DMS 273 (cell line): ENCODE results near the gene RHOB.

Source experiments
- DNase-seq: peaks from one replicate; lab custom pipeline; 2025; ENCODE audit not compliant: unreplicated experiment; lab: John Stamatoyannopoulos, UW

The RHOB gene

GRCh38 chr2:20436716-20437470, 10.0 kb upstream of the RHOB start:
- DNase-seq = no peak

GRCh38 chr2:20438334-20439192, 8.3 kb upstream of the RHOB start:
- DNase-seq = no peak

GRCh38 chr2:20439193-20439475, 7.7 kb upstream of the RHOB start:
- DNase-seq = no peak

GRCh38 chr2:20439503-20439902, 7.4 kb upstream of the RHOB start:
- DNase-seq = no peak

GRCh38 chr2:20440001-20440560, 6.8 kb upstream of the RHOB start:
- no peak for DNase-seq

GRCh38 chr2:20443276-20443920, 3.5 kb upstream of the RHOB start:
- DNase-seq = peak; percentile 72

GRCh38 chr2:20444101-20444992, 2.5 kb upstream of the RHOB start:
- peak; percentile 64 for DNase-seq

- no peak for DNase-seq
These were observed 1.6 kb upstream of the RHOB start for GRCh38 chr2:20444993-20445910.

GRCh38 chr2:20446255-20446916, 488 bp upstream of the RHOB start:
- no peak for DNase-seq

- peak; percentile 68 for DNase-seq
These were observed 767 bp downstream of the RHOB start for GRCh38 chr2:20447437-20448245.

GRCh38 chr2:20448246-20448976, 1.5 kb downstream of the RHOB start:
- DNase-seq = peak; percentile 55

- DNase-seq = no peak
These were observed 2.1 kb downstream of the RHOB start for GRCh38 chr2:20448977-20449306.

- peak; percentile 28 for DNase-seq
These were observed 2.8 kb downstream of the RHOB start for GRCh38 chr2:20449501-20450200.

- DNase-seq = peak; percentile 38
These were observed 3.5 kb downstream of the RHOB start for GRCh38 chr2:20450201-20450999.

GRCh38 chr2:20451000-20451290, 4.1 kb downstream of the RHOB start:
- no peak for DNase-seq

- DNase-seq = no peak
These were observed 4.5 kb downstream of the RHOB start for GRCh38 chr2:20451341-20451740.
